ENCODE data around the gene KDM4B.

- TF ChIP-seq CTCF (IDR thresholded peaks at IDR 0.05 in 2 of 3, conservative IDR thresholded peaks at IDR 0.05 in 1 of 3; ENCODE audit: control insufficient read depth in 2 of 3, extremely low read depth in 1 of 3, insufficient read depth in 1 of 3, low read depth in 3 of 3, low read length in 3 of 3) = no peak
- no peak for TF ChIP-seq CREM (IDR thresholded peaks at IDR 0.05; ENCODE audit: low read depth)
Measured at GRCh38 chr19:5171711-5172110, 202.8 kb downstream of the KDM4B start.

Measured in GM12878 (cell line).